Neuronal stem cell (in vitro differentiated cells): Measurements from ENCODE around the gene AMIGO2. TPM values are rescaled to one million over a fixed set of nuclear protein-coding genes. Genes with fewer than 3 reads are reported as not detected.

Source experiments
- DNase-seq: peaks from one replicate; pipeline ENCODE4 v3.0.0-alpha.2; 2013; ENCODE audit warnings: low spot score
- H2AFZ ChIP-seq: one replicate; pipeline ENCODE4 v1.6.1; 2013; ENCODE audit warnings: mild to moderate bottlenecking, low read length, inconsistent platforms
- H2AK5ac ChIP-seq: 2 replicates; pipeline ENCODE4 v1.6.1; 2013; ENCODE audit warnings: low read depth, mild to moderate bottlenecking, inconsistent platforms, low read length, moderate library complexity, mixed read lengths
- H2BK120ac ChIP-seq: 2 replicates; pipeline ENCODE4 v1.6.1; 2013; ENCODE audit warnings: low read depth, mild to moderate bottlenecking, inconsistent platforms, low read length, moderate library complexity, mixed read lengths
- H2BK12ac ChIP-seq: one replicate; pipeline ENCODE4 v1.6.1; 2013; ENCODE audit warnings: low read length, inconsistent platforms
- H2BK15ac ChIP-seq: 2 replicates; pipeline ENCODE4 v1.6.1; 2013; ENCODE audit warnings: mild to moderate bottlenecking, low read length, inconsistent platforms, mixed read lengths
- H2BK5ac ChIP-seq: one replicate; pipeline ENCODE4 v1.6.1; 2013; ENCODE audit warnings: inconsistent platforms, mild to moderate bottlenecking, low read length, moderate library complexity
- H3K14ac ChIP-seq: one replicate; pipeline ENCODE4 v1.6.1; 2013; ENCODE audit warnings: low read length, inconsistent platforms
- H3K18ac ChIP-seq: 2 replicates; pipeline ENCODE4 v1.6.1; 2013; ENCODE audit warnings: low read length, inconsistent platforms
- H3K23ac ChIP-seq: 2 replicates; pipeline ENCODE4 v1.6.1; 2013; ENCODE audit warnings: low read depth, mild to moderate bottlenecking, mixed read lengths, low read length, inconsistent platforms; ENCODE audit not compliant: poor library complexity
- H3K27ac ChIP-seq: replicated peaks from 3 replicates; pipeline ENCODE4 v1.5.1; 2013; ENCODE audit warnings: low read length, inconsistent platforms
- H3K27me3 ChIP-seq, 3 experiments: 2 replicates each; pipeline ENCODE4 v1.6.1; 2013; ENCODE audit warnings: low read length in 3 of 3, mild to moderate bottlenecking in 2 of 3, inconsistent platforms in 1 of 3, low read depth in 1 of 3, mixed read lengths in 1 of 3, moderate library complexity in 1 of 3; ENCODE audit not compliant: control insufficient read depth in 3 of 3, insufficient read depth in 3 of 3
- H3K36me3 ChIP-seq, 2 donors: replicated peaks in 1 of 2; 2 replicates each; pipeline ENCODE4 v1.6.1; 2013; ENCODE audit warnings: low read length in 2 of 2; ENCODE audit not compliant: control insufficient read depth in 2 of 2, insufficient read depth in 2 of 2
- H3K4ac ChIP-seq: 2 replicates; pipeline ENCODE4 v1.6.1; 2013; ENCODE audit warnings: inconsistent platforms, mild to moderate bottlenecking, low read length, moderate library complexity
- H3K4me1 ChIP-seq, 2 donors: 1 replicate in 1 of 2; 2 replicates in 1 of 2; pipeline ENCODE4 v1.6.1; 2013; ENCODE audit warnings: low read length in 2 of 2, low read depth in 1 of 2; ENCODE audit not compliant: control insufficient read depth in 2 of 2, insufficient read depth in 1 of 2
- H3K4me2 ChIP-seq: one replicate; pipeline ENCODE4 v1.6.1; 2013; ENCODE audit warnings: mild to moderate bottlenecking, low read length, inconsistent platforms; ENCODE audit not compliant: insufficient read depth, poor library complexity, severe bottlenecking
- H3K4me3 ChIP-seq, 2 donors: 2 replicates each; pipeline ENCODE4 v1.5.1; 2013; ENCODE audit warnings: low read length in 2 of 2, mild to moderate bottlenecking in 2 of 2, inconsistent platforms in 1 of 2, moderate library complexity in 1 of 2
- H3K79me1 ChIP-seq: one replicate; pipeline ENCODE4 v1.6.1; 2013; ENCODE audit warnings: low read depth, mild to moderate bottlenecking, inconsistent platforms, low read length, moderate library complexity
- H3K9ac ChIP-seq: one replicate; pipeline ENCODE4 v1.6.1; 2013; ENCODE audit warnings: mild to moderate bottlenecking, low read depth, low read length, inconsistent platforms; ENCODE audit not compliant: poor library complexity
- H3K9me3 ChIP-seq, 2 donors: replicated peaks in 1 of 2; 2 replicates each; pipeline versions ENCODE3 to v1.6.1; 2013; ENCODE audit warnings: low read length in 2 of 2, mild to moderate bottlenecking in 2 of 2, inconsistent platforms in 1 of 2, low read depth in 1 of 2, mixed read lengths in 1 of 2, moderate library complexity in 1 of 2; ENCODE audit not compliant: control insufficient read depth in 2 of 2, insufficient read depth in 1 of 2
- H4K8ac ChIP-seq: one replicate; pipeline ENCODE4 v1.6.1; 2013; ENCODE audit warnings: low read depth, mild to moderate bottlenecking, inconsistent platforms, low read length, moderate library complexity
- H4K91ac ChIP-seq: one replicate; pipeline ENCODE4 v1.6.1; 2013; ENCODE audit warnings: low read length, low read depth, mild to moderate bottlenecking, inconsistent platforms; ENCODE audit not compliant: poor library complexity
- WGBS, 2 donors: extraction: QIAGEN DNeasy Blood & Tissue Kit; methylation state at CpG; one replicate each; pipeline ENCODE4 v1.1.7; 2013; ENCODE audit warnings: missing lambda C conversion rate in 2 of 2, mixed read lengths in 1 of 2; ENCODE audit not compliant: insufficient read length in 2 of 2, insufficient replicate concordance in 1 of 2; ENCODE audit errors: extremely low coverage in 2 of 2; 5-methylcytosine and 5-hydroxymethylcytosine counted together
- polyA plus RNA-seq, 2 experiments: library from polyadenylated mRNA; stranded (reverse); fragments of 200-250 nt; gene quantifications; one replicate each; pipeline ENCODE4 v1.2.3, GENCODE V29; 2013

AMIGO2 gene
- 2.4 TPM for polyA plus RNA-seq (2013, experiment 1 of 2)
- 2.3 TPM for polyA plus RNA-seq (2013, experiment 2 of 2)

GRCh38 chr12:47079468-47079980, at the start of gene AMIGO2, which contains the start of gene PCED1B:
AMIGO2 (minus strand) TSS chr12:47079959; CDS start chr12:47079002, 957 bp downstream.
PCED1B (plus strand) TSS chr12:47079621; CDS start chr12:47235064, 155,443 bp downstream.
- H2BK12ac ChIP-seq: no peak within 1 kb of the TSS

GRCh38 chr12:47126246-47126645, 46.5 kb upstream of the AMIGO2 start:
- H3K27me3 ChIP-seq: no peaks in the 10 kb centered on the region
- no peak overlapping the region for H3K14ac ChIP-seq
- H3K9me3 ChIP-seq: no peaks in the 10 kb centered on the region
- no peak overlapping the region for H2AK5ac ChIP-seq
- no peak overlapping the region for H2BK15ac ChIP-seq
- WGBS, 2 donors: no CpG with 5 or more reads among the region's 1 CpG
- H3K4me3 ChIP-seq: no peak overlapping the region
- no peak overlapping the region for H4K91ac ChIP-seq
- H3K18ac ChIP-seq: no peak overlapping the region
- no peak for DNase-seq
- H2BK12ac ChIP-seq: no peak overlapping the region
- H2BK120ac ChIP-seq: no peak overlapping the region
- no peak overlapping the region for H2BK5ac ChIP-seq
- H2AFZ ChIP-seq: no peak overlapping the region
- no peak overlapping the region for H4K8ac ChIP-seq
- no peak overlapping the region for H3K4me2 ChIP-seq
- no peaks in the 10 kb centered on the region for H3K79me1 ChIP-seq
- no peak overlapping the region for H3K27ac ChIP-seq
- no peak overlapping the region for H3K23ac ChIP-seq
- no peak overlapping the region for H3K4ac ChIP-seq
- H3K36me3 ChIP-seq: no peaks in the 10 kb centered on the region
- H3K4me1 ChIP-seq: no peaks in the 10 kb centered on the region
- no peak overlapping the region for H3K9ac ChIP-seq

More at GRCh38 chr12:47079468-47079980, at the start of gene AMIGO2, which contains the start of gene PCED1B:
- WGBS, 2 donors: no CpG with 5 or more reads among the region's 58 CpGs
- peak; percentile 42 for DNase-seq
- peak within 1 kb of the TSS; percentile 85 for H2AFZ ChIP-seq
- H3K18ac ChIP-seq: peak within 1 kb of the TSS; percentile 90
- H3K23ac ChIP-seq: peak within 1 kb of the TSS; percentile 77
- peak within 1 kb of the TSS; percentile 75 for H2BK120ac ChIP-seq
- H3K4me2 ChIP-seq: peak within 1 kb of the TSS; percentile 96
- H3K9me3 ChIP-seq: no peaks in the 10 kb centered on the region
- H4K8ac ChIP-seq: peak within 1 kb of the TSS; percentile 26
- no peak within 1 kb of the TSS for H4K91ac ChIP-seq
- H2BK5ac ChIP-seq: no peak within 1 kb of the TSS
- peaks cover 0 to 63% (median 19%) of the 10 kb centered on the region in 3 experiments for H3K27me3 ChIP-seq
- H3K36me3 ChIP-seq: no peaks in the 10 kb centered on the region
- H3K79me1 ChIP-seq: no peaks in the 10 kb centered on the region
- no peak within 1 kb of the TSS for H3K4ac ChIP-seq
- peak within 1 kb of the TSS; percentile 64 for H3K9ac ChIP-seq
- no peak within 1 kb of the TSS for H3K27ac ChIP-seq
- H2AK5ac ChIP-seq: no peak within 1 kb of the TSS
- H3K14ac ChIP-seq: no peak within 1 kb of the TSS
- H3K4me3 ChIP-seq: peak within 1 kb of the TSS; percentile 35 to 89
- H3K4me1 ChIP-seq: peaks cover 0 to 2% of the 10 kb centered on the region in 2 donors
- peak within 1 kb of the TSS; percentile 62 for H2BK15ac ChIP-seq

GRCh38 chr12:47124451-47124850, 44.7 kb upstream of the AMIGO2 start:
- Histone ChIP-seq H2BK15ac (no peak overlapping the region), H2BK5ac (no peak overlapping the region), H3K4me1 (no peaks in the 10 kb centered on the region), H3K27me3 (no peaks in the 10 kb centered on the region), H2AK5ac (no peak overlapping the region), H3K23ac (no peak overlapping the region), H3K36me3 (no peaks in the 10 kb centered on the region), H3K79me1 (no peaks in the 10 kb centered on the region), H2BK12ac (no peak overlapping the region), H3K9ac (no peak overlapping the region), H2AFZ (no peak overlapping the region), H3K4me2 (no peak overlapping the region), H3K27ac (no peak overlapping the region), H3K18ac (no peak overlapping the region), H3K9me3 (no peaks in the 10 kb centered on the region), H3K4ac (no peak overlapping the region), H4K8ac (no peak overlapping the region), H4K91ac (no peak overlapping the region), H3K14ac (no peak overlapping the region), H3K4me3 (no peak overlapping the region), H2BK120ac (no peak overlapping the region)
- no peak for DNase-seq
- WGBS, 2 donors: no CpG with 5 or more reads among the region's 1 CpG

GRCh38 chr12:47123730-47124129, 44.0 kb upstream of the AMIGO2 start:
- no peak overlapping the region for H2AK5ac ChIP-seq
- DNase-seq: no peak
- H3K79me1 ChIP-seq: no peaks in the 10 kb centered on the region
- H3K4me3 ChIP-seq: no peak overlapping the region
- no peak overlapping the region for H4K8ac ChIP-seq
- H3K4me2 ChIP-seq: no peak overlapping the region
- H3K9me3 ChIP-seq: no peaks in the 10 kb centered on the region
- no peak overlapping the region for H2BK15ac ChIP-seq
- H2BK120ac ChIP-seq: no peak overlapping the region
- WGBS, 2 donors: no CpG with 5 or more reads among the region's 1 CpG
- H3K27me3 ChIP-seq: no peaks in the 10 kb centered on the region
- H3K14ac ChIP-seq: no peak overlapping the region
- no peak overlapping the region for H3K27ac ChIP-seq
- no peak overlapping the region for H4K91ac ChIP-seq
- no peak overlapping the region for H3K4ac ChIP-seq
- no peak overlapping the region for H2AFZ ChIP-seq
- no peak overlapping the region for H2BK5ac ChIP-seq
- no peaks in the 10 kb centered on the region for H3K36me3 ChIP-seq
- no peak overlapping the region for H3K18ac ChIP-seq
- H2BK12ac ChIP-seq: no peak overlapping the region
- H3K4me1 ChIP-seq: no peaks in the 10 kb centered on the region
- H3K23ac ChIP-seq: no peak overlapping the region
- H3K9ac ChIP-seq: no peak overlapping the region
